ENCODE measurements around the gene DOK7. TPM values are rescaled to one million over a fixed set of nuclear protein-coding genes. Genes with fewer than 3 reads are reported as not detected.
A peak's percentile ranks its signal among the peaks of the same experiment; 100 is the strongest.

The DOK7 gene
- 8.6 and 9.6 TPM in 2 replicates for total RNA-seq (2014; rRNA removed; shearing (Covaris generic))

GRCh38 chr4:3462790-3463415 is at the start of gene DOK7:
DOK7 (plus strand) TSS chr4:3463306; CDS start chr4:3463376, 70 bp downstream.
- H3K9me3 ChIP-seq (replicated peaks): no peaks in the 10 kb centered on the region
- DNase-seq: peak in 1 of 2 experiments; percentile 48
- peaks cover 32% of the 10 kb centered on the region for H3K4me1 ChIP-seq
- no peaks in the 10 kb centered on the region for H3K27me3 ChIP-seq
- peak within 1 kb of the TSS; percentile 59 for H3K27ac ChIP-seq
- H3K36me3 ChIP-seq: no peaks in the 10 kb centered on the region
- peak within 1 kb of the TSS; percentile 64 for H3K4me3 ChIP-seq

GRCh38 chr4:3413675-3414420 is 49.3 kb upstream of the DOK7 start:
- Histone ChIP-seq H3K4me3 (no peak overlapping the region), H3K36me3 (peaks cover 11% of the 10 kb centered on the region; the same call in 1 of the 2 replicates), H3K27ac (no peak overlapping the region), H3K9me3 (replicated peaks) (no peaks in the 10 kb centered on the region), H3K27me3 (no peaks in the 10 kb centered on the region), H3K4me1 (peaks cover 25% of the 10 kb centered on the region)
- no peak for DNase-seq

GRCh38 chr4:3414421-3415279 is 48.5 kb upstream of the DOK7 start:
- H3K4me1 ChIP-seq: peaks cover 25% of the 10 kb centered on the region
- DNase-seq: peak; percentile 51 to 70
- H3K4me3 ChIP-seq: no peak overlapping the region
- H3K9me3 ChIP-seq (replicated peaks): no peaks in the 10 kb centered on the region
- no peak overlapping the region for H3K27ac ChIP-seq
- peaks cover 11% of the 10 kb centered on the region; the same call in 1 of the 2 replicates for H3K36me3 ChIP-seq
- no peaks in the 10 kb centered on the region for H3K27me3 ChIP-seq

GRCh38 chr4:3415471-3416141 is 47.5 kb upstream of the DOK7 start:
- peak; percentile 44 to 46 for DNase-seq
- Histone ChIP-seq H3K9me3 (replicated peaks) (no peaks in the 10 kb centered on the region), H3K27ac (peak overlapping the region; percentile 25; the same call in 1 of the 2 replicates), H3K36me3 (peaks cover 11% of the 10 kb centered on the region; the same call in 1 of the 2 replicates), H3K27me3 (no peaks in the 10 kb centered on the region), H3K4me3 (no peak overlapping the region), H3K4me1 (peaks cover 25% of the 10 kb centered on the region)

GRCh38 chr4:3416270-3416669 is 46.8 kb upstream of the DOK7 start:
- peak; percentile 75 to 82 for DNase-seq
- no peaks in the 10 kb centered on the region for H3K9me3 ChIP-seq (replicated peaks)
- H3K36me3 ChIP-seq: peaks cover 11% of the 10 kb centered on the region; the same call in 1 of the 2 replicates
- H3K4me1 ChIP-seq: peaks cover 25% of the 10 kb centered on the region
- H3K27ac ChIP-seq: peak overlapping the region; percentile 25; the same call in 1 of the 2 replicates
- no peaks in the 10 kb centered on the region for H3K27me3 ChIP-seq
- H3K4me3 ChIP-seq: no peak overlapping the region

- no peaks in the 10 kb centered on the region for H3K27me3 ChIP-seq
Observed at GRCh38 chr4:3416821-3417221, 46.3 kb upstream of the DOK7 start.

GRCh38 chr4:3417448-3417847 is 45.7 kb upstream of the DOK7 start:
- Histone ChIP-seq H3K9me3 (replicated peaks) (no peaks in the 10 kb centered on the region), H3K36me3 (peaks cover 11% of the 10 kb centered on the region; the same call in 1 of the 2 replicates), H3K4me3 (no peak overlapping the region), H3K27me3 (no peaks in the 10 kb centered on the region), H3K4me1 (peaks cover 25% of the 10 kb centered on the region), H3K27ac (no peak overlapping the region)
- no peak for DNase-seq

More at GRCh38 chr4:3416821-3417221, 46.3 kb upstream of the DOK7 start:
- Histone ChIP-seq H3K9me3 (replicated peaks) (no peaks in the 10 kb centered on the region), H3K27ac (peak overlapping the region; percentile 11; the same call in 1 of the 2 replicates), H3K36me3 (peaks cover 11% of the 10 kb centered on the region; the same call in 1 of the 2 replicates), H3K4me3 (no peak overlapping the region), H3K4me1 (peaks cover 25% of the 10 kb centered on the region)
- DNase-seq: no peak

GRCh38 chr4:3418029-3418762 is 44.9 kb upstream of the DOK7 start:
- Histone ChIP-seq H3K4me3 (no peak overlapping the region), H3K36me3 (peaks cover 11% of the 10 kb centered on the region; the same call in 1 of the 2 replicates), H3K27me3 (no peaks in the 10 kb centered on the region), H3K27ac (no peak overlapping the region), H3K9me3 (replicated peaks) (no peaks in the 10 kb centered on the region), H3K4me1 (peaks cover 25% of the 10 kb centered on the region)
- DNase-seq: no peak

- H3K27me3 ChIP-seq: no peaks in the 10 kb centered on the region
- H3K4me1 ChIP-seq: peaks cover 20% of the 10 kb centered on the region
- H3K4me3 ChIP-seq: no peak overlapping the region
- no peak overlapping the region for H3K27ac ChIP-seq
- H3K9me3 ChIP-seq (replicated peaks): no peaks in the 10 kb centered on the region
- no peak for DNase-seq
- H3K36me3 ChIP-seq: peaks cover 11% of the 10 kb centered on the region; the same call in 1 of the 2 replicates
Observed at GRCh38 chr4:3419836-3420605, 43.1 kb upstream of the DOK7 start.

- Histone ChIP-seq H3K36me3 (peaks cover 11% of the 10 kb centered on the region; the same call in 1 of the 2 replicates), H3K9me3 (replicated peaks) (no peaks in the 10 kb centered on the region), H3K27me3 (no peaks in the 10 kb centered on the region), H3K27ac (no peak overlapping the region), H3K4me3 (no peak overlapping the region), H3K4me1 (peaks cover 14% of the 10 kb centered on the region)
- no peak for DNase-seq
Observed at GRCh38 chr4:3420606-3420955, 42.5 kb upstream of the DOK7 start.

GRCh38 chr4:3420956-3421355 is 42.1 kb upstream of the DOK7 start:
- Histone ChIP-seq H3K9me3 (replicated peaks) (no peaks in the 10 kb centered on the region), H3K27me3 (no peaks in the 10 kb centered on the region), H3K27ac (no peak overlapping the region), H3K4me3 (no peak overlapping the region), H3K36me3 (peaks cover 11% of the 10 kb centered on the region; the same call in 1 of the 2 replicates), H3K4me1 (peaks cover 10% of the 10 kb centered on the region)
- no peak for DNase-seq

- Histone ChIP-seq H3K27me3 (no peaks in the 10 kb centered on the region), H3K4me3 (no peak overlapping the region), H3K36me3 (peaks cover 11% of the 10 kb centered on the region; the same call in 1 of the 2 replicates), H3K27ac (no peak overlapping the region), H3K9me3 (replicated peaks) (no peaks in the 10 kb centered on the region), H3K4me1 (peaks cover 5% of the 10 kb centered on the region; the same call in 1 of the 2 replicates)
- no peak for DNase-seq
Observed at GRCh38 chr4:3421470-3421869, 41.6 kb upstream of the DOK7 start.

GRCh38 chr4:3422241-3422801 is 40.8 kb upstream of the DOK7 start:
- no peak for DNase-seq
- H3K36me3 ChIP-seq: peaks cover 6% of the 10 kb centered on the region; the same call in 1 of the 2 replicates
- H3K27ac ChIP-seq: no peak overlapping the region
- no peaks in the 10 kb centered on the region for H3K9me3 ChIP-seq (replicated peaks)
- no peak overlapping the region for H3K4me3 ChIP-seq
- H3K4me1 ChIP-seq: no peaks in the 10 kb centered on the region
- no peaks in the 10 kb centered on the region for H3K27me3 ChIP-seq

Data from SJCRH30 (cell line).